PC-3 (cell line): ENCODE measurements around the gene PLCE1. TPM values are rescaled to one million over a fixed set of nuclear protein-coding genes. Genes with fewer than 3 reads are reported as not detected.

ENCODE experiments used
- ATAC-seq: fragments of 200-7000 bp; cut with Tn5 transposase; 2 replicates; pipeline ENCODE4 v1.9.1; 2020; ENCODE audit warnings: mild to moderate bottlenecking, moderate library complexity
- BruUV-seq: library from RNA; stranded (reverse); fragments of 400-500 nt; replicated peaks from 2 replicates; lab custom pipeline; 2021; lab: Mats Ljungman, UMichigan
- CTCF ChIA-PET: fragments of 300-600 bp; sonication (Branson Sonifier 250); formaldehyde crosslinking; loops from one replicate; lab custom pipeline; 2022; ENCODE audit warnings: antibody characterized with exemption; lab: Charles Lee
- POLR2A ChIA-PET: fragments of 300-600 bp; sonication (Branson Sonifier 250); formaldehyde crosslinking; loops from one replicate; lab custom pipeline; 2022; ENCODE audit warnings: antibody characterized with exemption; ENCODE audit not compliant: unreplicated experiment; lab: Charles Lee
- DNase-seq: peaks from one replicate; pipeline ENCODE4 v3.0.0-alpha.2; 2015
- H2AFZ ChIP-seq: fragments of 300-600 bp; sonication (generic); 2 replicates; pipeline ENCODE4 v1.6.0; 2016; ENCODE audit warnings: antibody characterized with exemption, low read length
- H3F3A ChIP-seq: fragments of 300-600 bp; sonication (generic); one replicate; pipeline ENCODE4 v1.6.0; 2017; ENCODE audit warnings: antibody characterized with exemption, low read length, control low read depth, mild to moderate bottlenecking; ENCODE audit not compliant: unreplicated experiment
- H3K27ac ChIP-seq: fragments of 300-600 bp; sonication (generic); 2 replicates; pipeline ENCODE4 v1.5.1; 2016; ENCODE audit warnings: mild to moderate bottlenecking, low read length
- H3K27me3 ChIP-seq: fragments of 300-600 bp; sonication (generic); 2 replicates; pipeline ENCODE4 v1.6.1; 2016; ENCODE audit warnings: low read length, mixed read lengths
- H3K36me3 ChIP-seq: fragments of 300-600 bp; sonication (generic); 2 replicates; pipeline ENCODE4 v1.6.1; 2016; ENCODE audit warnings: low read depth, mixed run types, low read length, mixed read lengths
- H3K4me1 ChIP-seq: fragments of 300-600 bp; sonication (generic); 2 replicates; pipeline ENCODE4 v1.5.1; 2016; ENCODE audit warnings: low read length; ENCODE audit not compliant: insufficient read depth
- H3K4me2 ChIP-seq: fragments of 300-600 bp; sonication (generic); 2 replicates; pipeline ENCODE4 v1.6.0; 2016; ENCODE audit warnings: low read length
- H3K4me3 ChIP-seq: fragments of 300-600 bp; sonication (generic); 2 replicates; pipeline ENCODE4 v1.5.1; 2016; ENCODE audit warnings: mild to moderate bottlenecking, low read length, mixed read lengths
- H3K79me2 ChIP-seq: fragments of 300-600 bp; sonication (generic); 2 replicates; pipeline ENCODE4 v1.6.1; 2017; ENCODE audit warnings: low read length, mixed read lengths
- H3K9ac ChIP-seq: fragments of 300-600 bp; sonication (generic); 2 replicates; pipeline ENCODE4 v1.6.0; 2016; ENCODE audit warnings: mild to moderate bottlenecking, low read length
- H3K9me2 ChIP-seq: fragments of 300-600 bp; sonication (generic); replicated peaks from 2 replicates; pipeline ENCODE4 v1.6.1; 2016; ENCODE audit warnings: mixed run types, low read length, mixed read lengths
- H3K9me3 ChIP-seq: fragments of 300-600 bp; sonication (generic); 2 replicates; pipeline ENCODE4 v1.6.1; 2016; ENCODE audit warnings: low read length, mixed read lengths
- H4K20me1 ChIP-seq: fragments of 300-600 bp; sonication (generic); 2 replicates; pipeline ENCODE4 v1.6.1; 2016; ENCODE audit warnings: low read length, mixed read lengths
- CTCF ChIP-seq: fragments of 300-600 bp; sonication (generic); conservative IDR thresholded peaks from 2 replicates; pipeline ENCODE4 v1.5.1; 2017; ENCODE audit warnings: antibody characterized with exemption, low read depth, mild to moderate bottlenecking, low read length
- EZH2 ChIP-seq: fragments of 300-600 bp; sonication (generic); IDR thresholded peaks from one replicate; pipeline ENCODE4 v1.6.1; 2017; ENCODE audit warnings: antibody characterized with exemption, mild to moderate bottlenecking, low read length; ENCODE audit not compliant: unreplicated experiment
- EZH2phosphoT487 ChIP-seq: fragments of 300-600 bp; sonication (generic); IDR thresholded peaks from 2 replicates; pipeline ENCODE4 v1.6.1; 2018; ENCODE audit warnings: mild to moderate bottlenecking, antibody characterized with exemption, low read length, borderline replicate concordance
- intact Hi-C: fragments of 100-400 bp; cut with micrococcal nuclease; formaldehyde crosslinking; loops from 2 replicates; pipeline ENCODE4 v1.9.0; 2023
- total RNA-seq: library from RNA; depleted of rRNA; stranded (reverse); fragments of >200 nt; gene quantifications from 2 replicates; pipeline ENCODE4 v1.2.3, GENCODE V29; 2014

PLCE1 gene
- total RNA-seq, 1 experiment from 2014 or later, result 11.4 TPM

- TF ChIP-seq CTCF, result no peak
- no peak for TF ChIP-seq EZH2phosphoT487
- TF ChIP-seq EZH2, result no peak
- Histone ChIP-seq H3K36me3 (0 out of 2 replicates have a peak, but pooled peaks cover under 1% of the 10 kb centered on the region), H3F3A (peaks cover 3% of the 10 kb centered on the region), H3K27ac (no peak overlapping the region), H2AFZ (no peak overlapping the region), H3K4me2 (no peak overlapping the region), H4K20me1 (no peaks in the 10 kb centered on the region), H3K27me3 (no peaks in the 10 kb centered on the region), H3K9me3 (no peaks in the 10 kb centered on the region), H3K79me2 (peaks cover 77% of the 10 kb centered on the region), H3K9ac (no peak overlapping the region), H3K9me2 (no peaks in the 10 kb centered on the region), H3K4me3 (no peak overlapping the region), H3K4me1 (peaks cover 46% of the 10 kb centered on the region)
- POLR2A ChIA-PET, result no interaction called here
- ATAC-seq, result no peak
- no peak for DNase-seq
- intact Hi-C loops, result no loop called here
- CTCF ChIA-PET, result no interaction called here
- BruUV-seq, result no TSS peak
Measured at GRCh38 chr10:94003488-94003887, 9.8 kb downstream of the PLCE1 start.

- Histone ChIP-seq H3K9me3 (no peaks in the 10 kb centered on the region), H3K36me3 (peaks cover 14% of the 10 kb centered on the region), H3K4me1 (peaks cover 49% of the 10 kb centered on the region), H3F3A (peaks cover 3% of the 10 kb centered on the region), H3K4me3 (peak overlapping the region; percentile 36; the same call in 1 of the 2 replicates), H3K9ac (peak overlapping the region; percentile 38; the same call in 1 of the 2 replicates), H3K27me3 (no peaks in the 10 kb centered on the region), H3K79me2 (peaks cover 76% of the 10 kb centered on the region), H3K4me2 (peak overlapping the region; percentile 81), H4K20me1 (no peaks in the 10 kb centered on the region), H2AFZ (no peak overlapping the region), H3K9me2 (no peaks in the 10 kb centered on the region), H3K27ac (peak overlapping the region; percentile 93)
- TF ChIP-seq EZH2 (no peak), CTCF (no peak), EZH2phosphoT487 (no peak)
- ATAC-seq (peak; percentile 43), DNase-seq (peak; percentile 95)
- ChIA-PET POLR2A (no interaction called here), CTCF (no interaction called here)
- no TSS peak for BruUV-seq
- intact Hi-C loops, result loop anchor here (1.0 to 5.0 kb wide), 2 partner anchors 10 to 117 kb away; no protein-coding TSS in a partner anchor
Measured at GRCh38 chr10:94005050-94005449, 11.3 kb downstream of the PLCE1 start.
